Loucy (cell line): Measurements from ENCODE around the gene GIPR.

Source experiments
- H2AFZ ChIP-seq: fragments of 200-600 bp; sonication (generic); 2 replicates; pipeline ENCODE4 v1.6.0; 2016; ENCODE audit warnings: antibody characterized with exemption, mild to moderate bottlenecking, low read length, moderate library complexity
- H3F3A ChIP-seq: fragments of 200-600 bp; 2 replicates; pipeline ENCODE4 v1.6.0; 2016; ENCODE audit warnings: antibody characterized with exemption, low read depth, mild to moderate bottlenecking
- H3K27me3 ChIP-seq: fragments of 200-600 bp; sonication (generic); 2 replicates; pipeline ENCODE4 v1.6.1; 2014; ENCODE audit warnings: low read length, mild to moderate bottlenecking; ENCODE audit not compliant: insufficient read depth, poor library complexity, severe bottlenecking
- H3K36me3 ChIP-seq: fragments of 200-600 bp; sonication (generic); 2 replicates; pipeline ENCODE4 v1.6.1; 2016; ENCODE audit warnings: low read length; ENCODE audit not compliant: insufficient read depth
- H3K4me1 ChIP-seq: fragments of 200-600 bp; sonication (generic); 2 replicates; pipeline ENCODE4 v1.5.1; 2014; ENCODE audit warnings: low read length, mild to moderate bottlenecking; ENCODE audit not compliant: insufficient read depth, poor library complexity, severe bottlenecking
- H3K4me2 ChIP-seq: fragments of 200-600 bp; sonication (generic); 2 replicates; pipeline ENCODE4 v1.6.0; 2014; ENCODE audit warnings: antibody characterized with exemption, low read length, low read depth, mild to moderate bottlenecking; ENCODE audit not compliant: poor library complexity, severe bottlenecking
- H3K4me3 ChIP-seq: fragments of 200-600 bp; sonication (generic); 2 replicates; pipeline ENCODE4 v1.5.1; 2014; ENCODE audit warnings: low read length, mild to moderate bottlenecking, mixed read lengths; ENCODE audit not compliant: poor library complexity, severe bottlenecking
- H3K79me2 ChIP-seq: fragments of 200-600 bp; sonication (generic); 2 replicates; pipeline ENCODE4 v1.6.1; 2014; ENCODE audit warnings: low read length; ENCODE audit not compliant: insufficient read depth
- H3K9ac ChIP-seq: fragments of 200-600 bp; sonication (generic); 2 replicates; pipeline ENCODE4 v1.6.0; 2014; ENCODE audit warnings: mild to moderate bottlenecking, low read depth, low read length, moderate library complexity; ENCODE audit not compliant: poor library complexity, severe bottlenecking
- H3K9me2 ChIP-seq: fragments of 200-600 bp; sonication (generic); replicated peaks from 2 replicates; pipeline ENCODE4 v1.6.1; 2016; ENCODE audit warnings: low read depth, low read length, mixed read lengths
- H3K9me3 ChIP-seq: fragments of 200-600 bp; sonication (generic); 2 replicates; pipeline ENCODE4 v1.6.1; 2014; ENCODE audit warnings: mild to moderate bottlenecking, antibody characterized with exemption, low read length, low read depth; ENCODE audit not compliant: insufficient read depth
- H4K20me1 ChIP-seq: fragments of 200-600 bp; sonication (generic); 2 replicates; pipeline ENCODE4 v1.6.0; 2014; ENCODE audit warnings: antibody characterized with exemption, low read length, mild to moderate bottlenecking; ENCODE audit not compliant: insufficient read depth, poor library complexity, severe bottlenecking
- CTCF ChIP-seq: fragments of 200-600 bp; sonication (generic); conservative IDR thresholded peaks from 2 replicates; pipeline ENCODE4 v1.5.1; 2014; ENCODE audit warnings: mild to moderate bottlenecking, antibody characterized with exemption, low read length
- EZH2phosphoT487 ChIP-seq: fragments of 200-600 bp; IDR thresholded peaks from 2 replicates; pipeline ENCODE4 v1.6.1; 2018; ENCODE audit warnings: antibody characterized with exemption, mild to moderate bottlenecking, moderate library complexity, borderline replicate concordance

Gene GIPR

GRCh38 chr19:45650722-45651121, 17.3 kb upstream of the GIPR start:
- Histone ChIP-seq H3K4me2 (no peak overlapping the region), H3K27me3 (no peaks in the 10 kb centered on the region), H3K79me2 (no peaks in the 10 kb centered on the region), H3K9me2 (no peaks in the 10 kb centered on the region), H2AFZ (no peak overlapping the region), H3K9me3 (no peaks in the 10 kb centered on the region), H3K36me3 (no peaks in the 10 kb centered on the region), H3F3A (no peaks in the 10 kb centered on the region), H3K9ac (no peak overlapping the region), H3K4me1 (peaks cover 8% of the 10 kb centered on the region), H3K4me3 (no peak overlapping the region), H4K20me1 (no peaks in the 10 kb centered on the region)
- TF ChIP-seq EZH2phosphoT487 (no peak), CTCF (no peak)

- H3K4me1 ChIP-seq, result no peaks in the 10 kb centered on the region
- H3K9ac ChIP-seq, result no peak overlapping the region
- no peak overlapping the region for H2AFZ ChIP-seq
- no peaks in the 10 kb centered on the region for H3F3A ChIP-seq
- H3K4me2 ChIP-seq, result no peak overlapping the region
- no peaks in the 10 kb centered on the region for H4K20me1 ChIP-seq
- H3K9me2 ChIP-seq, result no peaks in the 10 kb centered on the region
- H3K27me3 ChIP-seq, result no peaks in the 10 kb centered on the region
- no peak overlapping the region for H3K4me3 ChIP-seq
- no peaks in the 10 kb centered on the region for H3K9me3 ChIP-seq
- H3K79me2 ChIP-seq, result no peaks in the 10 kb centered on the region
- TF ChIP-seq EZH2phosphoT487 (no peak), CTCF (no peak)
- no peaks in the 10 kb centered on the region for H3K36me3 ChIP-seq
These were observed 14.4 kb upstream of the GIPR start for GRCh38 chr19:45653634-45654033.

- Histone ChIP-seq H3K9ac (no peak overlapping the region), H3K9me2 (no peaks in the 10 kb centered on the region), H3K79me2 (no peaks in the 10 kb centered on the region), H3K27me3 (no peaks in the 10 kb centered on the region), H2AFZ (no peak overlapping the region), H3K4me2 (no peak overlapping the region), H4K20me1 (no peaks in the 10 kb centered on the region), H3K4me3 (no peak overlapping the region), H3K9me3 (no peaks in the 10 kb centered on the region), H3K4me1 (no peaks in the 10 kb centered on the region), H3F3A (no peaks in the 10 kb centered on the region), H3K36me3 (no peaks in the 10 kb centered on the region)
- TF ChIP-seq CTCF (no peak), EZH2phosphoT487 (no peak)
These were observed 12.9 kb upstream of the GIPR start for GRCh38 chr19:45655073-45655472.
